ENCODE measurements around the gene CUBN. TPM values are rescaled to one million over a fixed set of nuclear protein-coding genes. Genes with fewer than 3 reads are reported as not detected.

CUBN gene
- total RNA-seq, 1 experiment from 2014 or later, result 0.46 TPM

- H3K9me3 Mint-ChIP-seq, result no peaks in the 10 kb centered on the region
- no peak overlapping the region for H3K27ac Mint-ChIP-seq
Measured at GRCh38 chr10:16886031-16886430, 243.6 kb downstream of the CUBN start.

GRCh38 chr10:16884497-16884896, 245.1 kb downstream of the CUBN start:
- ATAC-seq (no peak), DNase-seq (ENCODE audit: low spot score) (no peak)
- Mint-ChIP-seq H3K27ac (no peak overlapping the region), H3K4me1 (peaks cover 6% of the 10 kb centered on the region), H3K27me3 (ENCODE audit: low read depth) (no peaks in the 10 kb centered on the region; the same call in 1 of the 2 replicates), H3K9me3 (no peaks in the 10 kb centered on the region), H3K36me3 (no peaks in the 10 kb centered on the region), H3K4me3 (no peak overlapping the region)
- TF ChIP-seq CREM (CRISPR knock-in tag; IDR thresholded peaks at IDR 0.05) (no peak), FOXP1 (CRISPR knock-in tag; IDR thresholded peaks at IDR 0.05; ENCODE audit: borderline replicate concordance) (no peak), ZNF121 (CRISPR knock-in tag; IDR thresholded peaks at IDR 0.05) (no peak), ZBTB43 (CRISPR knock-in tag; IDR thresholded peaks at IDR 0.05) (no peak), TP53 (CRISPR knock-in tag; IDR thresholded peaks at IDR 0.05) (no peak), JAZF1 (CRISPR knock-in tag; IDR thresholded peaks at IDR 0.05) (no peak), HMGA2 (CRISPR knock-in tag; IDR thresholded peaks at IDR 0.05) (no peak), ZNF671 (CRISPR knock-in tag; IDR thresholded peaks at IDR 0.05) (no peak), CBFB (CRISPR knock-in tag; IDR thresholded peaks at IDR 0.05; ENCODE audit: low read depth) (no peak), PREB (CRISPR knock-in tag; IDR thresholded peaks at IDR 0.05; ENCODE audit: borderline replicate concordance) (no peak)
- ChIA-PET POLR2A (no interaction called here), CTCF (no interaction called here)

More at GRCh38 chr10:16886031-16886430, 243.6 kb downstream of the CUBN start:
- POLR2A ChIA-PET, result no interaction called here
- ATAC-seq (no peak), DNase-seq (ENCODE audit: low spot score) (no peak)
- CTCF ChIA-PET, result no interaction called here
- TF ChIP-seq ZBTB21 (CRISPR knock-in tag; IDR thresholded peaks at IDR 0.05; ENCODE audit: borderline replicate concordance), result no peak
- H3K36me3 Mint-ChIP-seq, result no peaks in the 10 kb centered on the region
- H3K4me1 Mint-ChIP-seq, result peaks cover 10% of the 10 kb centered on the region
- H3K27me3 Mint-ChIP-seq (ENCODE audit: low read depth), result no peaks in the 10 kb centered on the region; the same call in 1 of the 2 replicates
- no peak overlapping the region for H3K4me3 Mint-ChIP-seq

GRCh38 chr10:16883084-16883483, 246.5 kb downstream of the CUBN start:
- Mint-ChIP-seq H3K27ac (no peak overlapping the region), H3K4me3 (no peak overlapping the region), H3K36me3 (no peaks in the 10 kb centered on the region), H3K27me3 (ENCODE audit: low read depth) (no peaks in the 10 kb centered on the region), H3K4me1 (peaks cover 6% of the 10 kb centered on the region), H3K9me3 (no peaks in the 10 kb centered on the region)
- DNase-seq (ENCODE audit: low spot score), result no peak
- ChIA-PET POLR2A (no interaction called here), CTCF (no interaction called here)
- no peak for ATAC-seq
- no peak for TF ChIP-seq ZBTB21 (CRISPR knock-in tag; IDR thresholded peaks at IDR 0.05; ENCODE audit: borderline replicate concordance)
- TF ChIP-seq GRHL2 (CRISPR knock-in tag; IDR thresholded peaks at IDR 0.05; ENCODE audit: insufficient replicate concordance, severe bottlenecking), result no peak
- no peak for TF ChIP-seq NFATC4 (CRISPR knock-in tag; IDR thresholded peaks at IDR 0.05)
- no peak for TF ChIP-seq FOXK1 (CRISPR knock-in tag; IDR thresholded peaks at IDR 0.05)
- TF ChIP-seq ZBTB43 (CRISPR knock-in tag; IDR thresholded peaks at IDR 0.05), result no peak
- TF ChIP-seq ATF3 (CRISPR knock-in tag; conservative IDR thresholded peaks at IDR 0.05), result no peak
- TF ChIP-seq ELF4 (CRISPR knock-in tag; IDR thresholded peaks at IDR 0.05; ENCODE audit: low read depth), result no peak
- no peak for TF ChIP-seq ESRRA (CRISPR knock-in tag; IDR thresholded peaks at IDR 0.05; ENCODE audit: borderline replicate concordance)
- no peak for TF ChIP-seq TCF7 (CRISPR knock-in tag; IDR thresholded peaks at IDR 0.05; ENCODE audit: low read depth)
- TF ChIP-seq ERG (CRISPR knock-in tag; IDR thresholded peaks at IDR 0.05), result no peak
- TF ChIP-seq MAX (CRISPR knock-in tag; IDR thresholded peaks at IDR 0.05), result no peak
- no peak for TF ChIP-seq MYBL2 (CRISPR knock-in tag; IDR thresholded peaks at IDR 0.05)
- no peak for TF ChIP-seq ATF6 (CRISPR knock-in tag; IDR thresholded peaks at IDR 0.05)
- TF ChIP-seq ETV6 (CRISPR knock-in tag; IDR thresholded peaks at IDR 0.05), result no peak
- no peak for TF ChIP-seq ATF2 (CRISPR knock-in tag; IDR thresholded peaks at IDR 0.05; ENCODE audit: borderline replicate concordance, low read depth)

Data from WTC11 (cell line).